ENCODE data around the gene CDKN3.
"Not testable (repeated sequence)": the region's sequence is repeated elsewhere in the genome, so short reads cannot be mapped to it uniquely, and the experiment has no call there.

The CDKN3 gene

DNA sequence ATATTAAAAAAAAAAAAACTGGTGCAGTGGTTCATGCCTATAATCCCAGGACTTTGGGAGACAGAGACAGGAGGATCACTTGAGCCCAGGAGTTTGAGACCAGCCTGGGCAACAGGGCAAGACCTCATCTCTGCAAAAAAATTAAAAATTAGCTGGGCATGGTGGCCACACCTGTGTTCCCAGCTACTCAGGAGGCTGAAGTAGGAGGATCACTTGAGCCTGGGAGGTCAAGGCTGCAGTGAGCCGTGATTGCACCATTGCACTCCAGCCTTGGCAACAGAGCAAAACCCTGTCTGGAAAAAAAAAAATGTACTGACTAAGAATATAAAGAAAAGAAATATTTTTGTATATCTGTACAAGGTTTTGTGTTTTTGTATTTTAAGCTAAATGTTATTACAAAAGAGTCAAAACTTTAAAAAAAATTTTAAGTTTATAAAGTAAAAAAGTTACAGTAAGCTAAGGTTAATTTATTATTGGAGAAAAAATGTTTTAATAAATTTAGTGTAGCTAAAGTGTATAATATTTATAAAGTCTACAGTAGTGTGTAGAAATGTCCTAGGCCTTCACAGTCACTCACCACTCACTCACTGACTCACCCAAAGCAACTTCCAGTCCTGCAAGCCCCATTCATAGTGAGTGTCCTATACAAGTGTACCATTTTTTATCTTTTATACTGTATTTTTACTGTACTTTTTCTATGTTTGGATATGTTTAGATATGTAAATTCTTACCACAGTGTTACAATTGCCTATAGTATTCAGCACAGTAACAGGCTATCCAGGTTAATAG, 60.2 kb downstream of the CDKN3 start:
- not testable (repeated sequence) for DNase-seq (ENCODE audit: low read depth)

DNA sequence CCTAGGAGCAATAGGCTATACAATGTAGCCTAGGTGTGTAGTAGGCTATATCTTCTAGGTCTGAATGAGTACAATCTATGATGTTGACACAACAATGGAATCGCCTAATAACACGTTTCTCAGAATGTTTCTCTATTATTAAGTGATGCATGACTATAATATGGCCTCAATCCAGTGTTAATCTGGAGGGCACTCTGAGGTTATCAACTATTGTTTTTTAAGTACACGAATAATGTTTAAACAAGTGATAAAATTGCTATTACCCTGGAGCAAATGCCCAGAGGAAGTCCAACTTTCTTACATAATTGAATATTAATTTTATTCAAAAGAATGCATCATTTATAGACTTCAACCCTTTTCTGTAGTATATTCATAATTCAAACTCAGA, 60.8 kb downstream of the CDKN3 start:
- DNase-seq (ENCODE audit: low read depth), result no peak

GRCh38 chr14:54458536-54458935, 61.7 kb downstream of the CDKN3 start:
- DNase-seq (ENCODE audit: low read depth), result not testable (repeated sequence)

GRCh38 chr14:54459106-54459505, 62.3 kb downstream of the CDKN3 start:
- DNase-seq (ENCODE audit: low read depth), result no peak

DNA sequence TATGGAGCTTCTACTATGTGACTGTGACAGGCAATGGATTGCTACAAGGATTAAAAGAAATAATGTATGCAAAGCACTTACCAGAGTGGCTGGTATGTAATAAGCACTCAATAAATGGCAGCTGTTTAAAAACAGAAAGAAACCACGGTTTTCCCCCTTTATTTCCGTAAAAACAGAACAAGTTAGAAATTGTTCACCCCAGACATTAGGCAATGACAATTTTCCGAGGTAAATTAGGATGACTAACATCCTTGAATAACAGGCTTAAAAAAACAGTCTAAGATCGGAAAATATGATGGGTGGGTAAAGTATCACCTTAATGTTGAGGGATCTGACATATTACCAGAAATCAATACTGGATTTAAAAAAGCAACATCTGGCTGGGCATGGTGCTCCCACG, 65.2 kb downstream of the CDKN3 start:
- DNase-seq (ENCODE audit: low read depth), result no peak

DNA sequence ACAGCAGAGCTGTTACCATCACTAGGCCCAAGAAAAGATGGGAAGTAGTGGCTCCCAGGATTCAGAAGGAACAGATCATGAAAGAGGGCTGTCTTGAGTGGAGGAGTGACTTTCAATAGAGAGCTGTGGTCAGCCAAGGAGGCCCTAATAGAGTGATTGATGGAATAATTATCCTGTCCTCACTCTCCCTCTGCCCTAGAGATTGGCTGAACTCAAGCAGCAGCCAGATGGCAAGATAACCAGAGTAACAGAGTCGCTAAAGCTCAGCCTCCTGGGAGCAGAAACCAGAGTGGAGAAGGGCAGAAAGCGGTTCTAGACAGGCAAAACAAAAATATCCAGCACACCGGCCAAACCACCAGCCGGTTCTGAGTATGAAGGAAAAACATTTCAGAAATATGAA, 68.8 kb downstream of the CDKN3 start:
- no peak for DNase-seq (ENCODE audit: low read depth)

- no peak for DNase-seq (ENCODE audit: low read depth)
These were observed 70.5 kb downstream of the CDKN3 start for GRCh38 chr14:54467280-54467679.

All from activated T-cell treated with anti-CD3 and anti-CD28 coated beads for 48 hours (primary cell).